ENCODE results near the gene RASEF.
"Not testable (repeated sequence)": the region's sequence is repeated elsewhere in the genome, so short reads cannot be mapped to it uniquely, and the experiment has no call there.

Gene RASEF

GRCh38 chr9:82969291-82969690, 93.7 kb downstream of the RASEF start:
- no peak for DNase-seq (ENCODE audit: low read depth)

GRCh38 chr9:82968816-82969215, 94.1 kb downstream of the RASEF start:
- no peak for DNase-seq (ENCODE audit: low read depth)

GRCh38 chr9:82968388-82968787, 94.6 kb downstream of the RASEF start:
- DNase-seq (ENCODE audit: low read depth): no peak

GRCh38 chr9:82961504-82962125, 101.3 kb downstream of the RASEF start:
- peak; percentile 26 for DNase-seq (ENCODE audit: low read depth)

- DNase-seq (ENCODE audit: low read depth): no peak
These were observed 105.2 kb downstream of the RASEF start for GRCh38 chr9:82957529-82958379.

- no peak for DNase-seq (ENCODE audit: low read depth)
These were observed 113.7 kb downstream of the RASEF start for GRCh38 chr9:82949203-82949602.

- no peak for DNase-seq (ENCODE audit: low read depth)
These were observed 122.6 kb downstream of the RASEF start for GRCh38 chr9:82940376-82940775.

GRCh38 chr9:82939451-82939850, 123.5 kb downstream of the RASEF start:
- DNase-seq (ENCODE audit: low read depth): no peak

- no peak for DNase-seq (ENCODE audit: low read depth)
These were observed 124.3 kb downstream of the RASEF start for GRCh38 chr9:82938426-82939218.

- not testable (repeated sequence) for DNase-seq (ENCODE audit: low read depth)
These were observed 126.4 kb downstream of the RASEF start for GRCh38 chr9:82936561-82936960.

- DNase-seq (ENCODE audit: low read depth): no peak
These were observed 128.0 kb downstream of the RASEF start for GRCh38 chr9:82934949-82935348.

GRCh38 chr9:82934025-82934424, 128.9 kb downstream of the RASEF start:
- not testable (repeated sequence) for DNase-seq (ENCODE audit: low read depth)

GRCh38 chr9:82930116-82930515, 132.8 kb downstream of the RASEF start:
- no peak for DNase-seq (ENCODE audit: low read depth)
